Activated CD4-positive, alpha-beta T cell treated with anti-CD3 and anti-CD28 coated beads, Interleukin-2, amount 50 U/mL, for 4 hours (primary cell): ENCODE results near the gene DNMT3A.

ENCODE experiments used
- DNase-seq, 2 experiments: peaks; one replicate each; pipeline ENCODE4 v3.0.0-alpha.2; 2020

Gene DNMT3A

DNA sequence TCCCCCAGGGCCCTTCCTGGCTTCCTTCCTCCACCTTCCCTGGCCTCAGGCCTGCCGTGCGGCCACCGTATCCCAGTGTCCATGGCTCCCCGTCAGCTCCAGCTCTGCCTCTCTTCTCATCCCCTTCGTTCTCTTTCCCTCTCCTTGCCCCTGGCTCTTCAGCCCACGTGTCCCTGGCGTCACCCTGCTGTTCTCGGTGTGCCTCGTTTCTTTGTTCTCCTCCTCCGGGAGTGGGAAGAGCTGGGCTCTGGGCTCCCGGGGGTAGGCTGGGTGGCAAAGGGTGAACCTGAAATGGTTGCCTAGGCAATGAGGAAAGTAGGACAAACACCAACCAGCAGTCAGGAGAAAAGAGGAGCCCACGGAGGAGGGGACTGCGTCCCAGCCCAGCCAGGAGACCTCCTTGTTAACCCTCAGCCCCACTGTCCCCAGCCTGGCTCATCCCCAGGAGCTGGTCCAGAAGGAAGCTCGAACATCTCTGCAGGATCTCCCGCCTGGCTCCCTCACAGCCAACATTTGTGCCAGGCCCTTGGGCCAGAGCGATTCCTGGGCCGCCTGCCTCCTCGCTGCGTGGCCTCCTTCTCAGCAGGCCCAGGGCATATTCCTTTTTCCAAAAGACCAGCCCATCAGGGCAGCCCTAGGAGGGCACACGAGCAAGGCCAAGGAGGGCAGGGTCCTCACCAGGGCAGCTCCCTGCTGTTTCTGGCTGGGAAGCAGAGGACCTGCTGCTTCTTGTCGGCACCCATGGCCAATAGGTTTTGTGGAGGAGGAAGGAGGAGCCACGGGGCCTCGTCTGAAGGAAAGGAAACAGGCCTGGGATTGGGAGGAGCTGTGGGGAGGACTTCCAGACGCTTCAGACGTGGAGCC lies 30.9 kb upstream of the DNMT3A start:
- no peak for DNase-seq

DNA sequence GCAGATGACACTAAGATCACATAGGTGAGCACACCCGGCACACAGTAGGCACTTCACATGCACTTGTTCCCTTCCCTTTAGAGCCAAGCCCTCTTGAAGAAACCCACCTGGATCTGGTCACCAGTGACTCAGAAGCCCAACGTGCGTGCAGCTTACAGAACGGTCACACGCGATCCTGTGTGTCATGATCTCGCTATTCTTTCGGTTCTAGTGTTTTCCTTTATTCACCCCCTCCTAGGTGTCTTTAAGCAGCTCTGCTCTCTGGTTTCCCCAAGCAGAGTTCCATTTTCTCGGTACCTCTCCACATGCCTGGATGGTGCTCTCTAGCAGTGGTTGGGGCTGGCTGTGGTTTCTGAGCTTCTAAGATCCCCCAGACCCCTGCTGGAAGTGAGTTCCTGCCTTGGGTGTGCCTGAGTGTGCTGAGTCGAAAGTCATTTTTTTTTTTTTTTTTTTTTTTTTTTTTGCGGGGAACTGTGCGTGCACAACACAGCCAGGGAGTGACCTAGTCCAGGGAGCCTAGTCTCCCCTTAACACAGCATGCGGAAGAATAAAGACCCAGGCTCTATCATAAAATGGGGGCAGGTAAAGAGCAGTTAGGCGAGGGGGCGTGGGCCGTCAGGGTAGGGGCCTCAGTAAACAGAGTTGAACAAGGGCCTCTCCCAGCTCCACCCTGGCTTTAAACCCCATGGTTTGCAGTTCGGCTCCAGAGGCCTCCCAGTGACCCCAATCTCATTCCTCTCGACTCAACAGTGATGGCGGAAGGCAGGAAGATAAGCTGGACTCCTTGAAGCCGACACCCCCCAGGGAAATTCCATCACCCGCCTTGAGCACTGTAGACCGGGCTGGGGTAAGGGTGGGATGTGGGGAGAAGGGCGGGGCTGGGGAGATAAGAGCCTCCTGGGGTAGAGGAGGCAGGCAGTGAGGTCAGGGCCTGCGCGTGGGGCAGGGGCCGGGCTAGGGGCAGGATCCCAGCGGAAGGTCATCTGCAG lies 29.8 kb upstream of the DNMT3A start:
- DNase-seq, result no peak

DNA sequence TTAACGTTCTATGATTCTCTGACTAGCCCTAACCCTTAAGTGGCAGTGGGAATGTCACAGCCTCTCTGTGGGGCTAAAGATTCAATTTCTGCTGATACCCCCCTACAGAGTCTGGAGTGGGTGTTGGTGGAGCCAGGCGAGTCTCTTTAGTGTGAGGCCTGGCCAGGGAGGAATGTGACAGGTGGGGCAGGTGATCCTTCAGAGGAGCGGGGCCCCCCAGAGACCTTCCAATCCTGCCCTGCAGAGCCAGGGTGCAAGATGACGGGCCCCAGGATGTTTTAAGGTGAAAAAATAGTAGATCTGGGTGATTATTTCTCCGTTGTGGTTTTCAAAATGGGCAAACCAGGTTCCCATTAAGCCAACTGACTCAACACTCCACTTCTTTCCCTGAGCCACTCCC lies 28.2 kb upstream of the DNMT3A start:
- no peak for DNase-seq

DNA sequence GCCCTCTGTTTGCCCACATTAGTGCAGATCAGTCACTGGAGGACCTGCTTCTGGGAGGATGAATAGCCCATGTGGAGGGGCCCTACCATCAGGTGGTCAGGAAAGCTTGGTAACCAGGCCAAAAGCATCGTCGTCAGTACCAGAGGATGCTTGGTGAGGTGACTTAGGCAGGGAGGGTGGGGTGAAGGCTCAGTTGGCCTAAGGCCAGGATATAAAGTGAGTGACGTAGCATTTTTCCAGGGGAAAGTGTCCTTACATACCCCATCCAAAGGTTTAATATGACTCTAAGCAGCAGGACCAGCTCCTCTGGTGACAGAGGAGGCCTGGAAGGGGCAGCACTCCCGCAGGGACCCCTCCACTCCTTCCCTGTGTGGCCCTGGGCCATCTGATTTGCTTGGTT lies 27.7 kb upstream of the DNMT3A start:
- DNase-seq, result no peak

DNA sequence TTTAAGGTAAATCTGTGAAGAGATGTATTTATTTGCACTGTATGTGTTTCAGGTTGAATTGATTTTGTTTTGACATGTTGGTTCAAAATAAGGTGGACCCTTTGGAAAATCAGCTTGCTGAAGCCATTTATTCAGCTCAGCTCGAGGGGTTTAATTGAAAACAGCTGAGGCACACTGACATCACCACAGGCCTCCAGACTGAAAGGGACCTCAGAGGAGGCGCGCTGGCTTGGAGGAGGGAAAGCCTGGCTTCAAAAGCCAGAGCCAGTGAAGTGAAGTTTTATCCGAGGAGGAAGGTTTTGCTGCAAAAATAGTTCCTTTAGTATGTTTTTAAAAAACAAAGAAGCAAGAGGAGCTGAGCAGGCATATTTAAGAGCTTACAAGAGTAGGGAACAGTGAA lies 26.9 kb upstream of the DNMT3A start:
- no peak for DNase-seq

DNA sequence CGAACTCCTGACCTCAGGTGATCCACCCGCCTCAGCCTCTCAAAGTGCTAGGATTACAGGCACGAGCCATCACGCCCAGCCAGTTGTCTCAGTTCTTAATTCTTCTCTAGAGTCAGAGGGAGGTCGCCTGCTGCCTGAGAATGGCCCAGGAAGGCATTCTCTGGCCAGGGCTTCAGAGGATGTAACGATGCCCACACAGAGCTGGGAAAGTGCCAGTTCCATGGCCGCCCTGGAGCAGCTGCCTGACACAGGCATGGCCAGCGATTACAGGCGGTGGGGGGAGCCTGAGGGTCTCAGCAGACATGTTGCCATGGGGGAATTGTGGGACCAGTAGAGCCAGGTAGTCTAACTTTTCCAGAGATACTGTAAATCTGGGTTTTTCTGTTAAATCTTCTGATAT lies 25.6 kb upstream of the DNMT3A start:
- DNase-seq, result no peak

DNA sequence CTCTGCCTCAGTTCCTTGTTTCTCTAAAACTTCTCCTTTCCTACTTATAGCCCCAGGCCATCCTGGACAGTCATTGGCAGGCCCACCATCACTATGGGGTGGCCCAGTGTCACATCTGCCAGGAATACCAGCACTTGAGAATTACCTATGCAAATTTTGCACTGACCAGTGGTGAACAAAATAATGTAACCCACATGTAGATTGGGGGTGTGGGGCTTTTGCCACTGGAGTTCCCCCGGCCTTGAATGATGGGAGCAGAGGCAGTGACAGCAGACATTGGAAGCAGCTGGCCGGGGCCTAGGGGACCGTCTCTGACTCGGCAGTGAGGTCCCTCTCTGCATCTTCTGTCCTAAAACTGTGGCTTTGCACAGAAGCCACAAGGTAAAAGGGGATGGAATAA lies 24.9 kb upstream of the DNMT3A start:
- no peak for DNase-seq

DNA sequence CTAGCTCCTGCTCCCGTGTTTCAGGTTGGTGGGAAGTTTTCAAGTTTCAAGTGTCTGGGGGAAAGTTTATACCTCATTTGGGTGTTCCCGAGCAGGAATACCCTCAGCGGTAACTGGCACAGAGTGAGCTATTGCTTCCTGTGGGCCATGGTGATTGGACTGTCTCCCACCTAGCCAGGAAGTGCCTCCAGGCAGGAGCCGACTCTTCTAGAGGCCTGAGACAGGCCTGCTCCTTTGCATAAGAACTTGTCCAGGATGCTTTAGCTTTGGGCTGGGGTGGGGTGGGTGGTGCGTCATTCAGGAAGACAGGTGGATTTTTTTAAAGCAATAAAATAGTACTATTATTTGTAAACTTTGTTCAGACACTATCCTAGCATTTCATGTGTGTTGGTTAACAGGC lies 23.5 kb upstream of the DNMT3A start:
- no peak for DNase-seq

DNA sequence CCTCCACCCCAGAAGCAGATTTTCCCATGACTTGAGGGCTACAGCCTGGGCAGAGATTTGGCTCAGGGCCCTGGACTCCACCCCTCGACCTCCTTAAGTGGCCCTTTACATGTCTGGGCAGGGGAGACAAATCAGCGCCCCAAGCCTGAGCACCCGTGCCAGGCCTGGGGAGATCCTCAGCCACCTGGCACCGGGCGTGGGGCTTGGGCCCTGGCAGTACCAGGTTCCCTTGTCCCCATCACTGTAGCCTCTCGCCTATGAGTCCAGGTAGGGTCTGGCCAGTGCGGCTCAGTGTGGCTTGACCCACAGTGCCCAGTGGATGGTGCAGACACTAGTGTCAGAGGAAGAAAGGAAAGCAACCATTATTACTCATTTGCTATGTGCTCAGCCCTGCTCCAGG lies 22.0 kb upstream of the DNMT3A start:
- no peak for DNase-seq

DNA sequence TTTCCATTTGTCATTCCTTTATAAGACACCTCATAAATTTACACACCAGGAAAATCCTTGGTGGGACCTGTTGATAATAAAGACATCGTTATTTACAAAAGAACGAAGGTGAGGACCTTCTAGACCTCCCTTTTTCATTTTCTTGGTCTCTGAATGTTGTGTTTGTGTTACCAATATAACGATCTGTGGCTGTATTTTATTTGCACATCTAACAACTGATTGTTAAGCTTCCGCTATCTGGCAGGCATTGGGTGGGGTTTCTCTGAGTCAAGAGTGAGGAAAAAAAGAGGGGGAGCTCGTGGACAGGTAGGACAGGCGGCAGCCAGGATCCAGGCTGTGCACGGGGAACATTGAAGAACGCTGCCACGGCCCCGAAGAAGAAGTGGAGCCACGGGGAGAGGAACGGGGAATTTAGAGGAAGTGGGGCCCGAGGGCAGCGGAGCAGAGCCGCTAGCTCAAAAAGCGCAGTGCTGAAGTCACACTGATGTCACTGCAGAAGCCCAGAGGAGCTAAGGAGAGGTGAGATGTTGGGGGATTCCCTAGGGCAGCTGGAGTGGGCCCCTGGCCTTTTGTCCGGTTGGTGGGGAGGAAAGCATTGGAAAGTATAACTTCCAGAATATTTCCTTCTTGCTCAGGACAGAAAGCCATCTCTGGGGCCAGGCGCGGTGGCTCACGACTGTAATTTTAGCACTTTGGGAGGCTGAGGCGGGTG lies 20.9 kb upstream of the DNMT3A start:
- peak in 1 of 2 experiments; percentile 32 for DNase-seq

DNA sequence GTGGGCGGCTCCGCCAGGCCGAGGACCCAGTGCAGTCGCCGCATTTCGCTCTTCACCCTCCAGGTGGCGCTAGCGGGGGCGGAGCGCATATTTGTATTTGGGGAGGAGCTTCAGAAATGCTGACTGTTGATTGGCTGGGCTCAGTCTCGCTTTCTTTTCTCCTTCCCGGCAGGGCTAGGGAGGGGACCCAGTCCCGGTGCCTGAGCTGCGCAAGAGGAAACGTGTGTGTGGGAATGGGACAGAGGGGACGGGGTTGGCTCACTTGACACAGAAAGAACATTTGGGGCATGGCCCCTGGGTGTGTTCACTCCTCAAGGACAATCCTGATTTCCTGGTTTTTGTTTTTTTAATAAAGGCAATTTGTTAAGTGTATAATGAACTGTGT lies 20.3 kb upstream of the DNMT3A start:
- peak; percentile 90 to 94 for DNase-seq

DNA sequence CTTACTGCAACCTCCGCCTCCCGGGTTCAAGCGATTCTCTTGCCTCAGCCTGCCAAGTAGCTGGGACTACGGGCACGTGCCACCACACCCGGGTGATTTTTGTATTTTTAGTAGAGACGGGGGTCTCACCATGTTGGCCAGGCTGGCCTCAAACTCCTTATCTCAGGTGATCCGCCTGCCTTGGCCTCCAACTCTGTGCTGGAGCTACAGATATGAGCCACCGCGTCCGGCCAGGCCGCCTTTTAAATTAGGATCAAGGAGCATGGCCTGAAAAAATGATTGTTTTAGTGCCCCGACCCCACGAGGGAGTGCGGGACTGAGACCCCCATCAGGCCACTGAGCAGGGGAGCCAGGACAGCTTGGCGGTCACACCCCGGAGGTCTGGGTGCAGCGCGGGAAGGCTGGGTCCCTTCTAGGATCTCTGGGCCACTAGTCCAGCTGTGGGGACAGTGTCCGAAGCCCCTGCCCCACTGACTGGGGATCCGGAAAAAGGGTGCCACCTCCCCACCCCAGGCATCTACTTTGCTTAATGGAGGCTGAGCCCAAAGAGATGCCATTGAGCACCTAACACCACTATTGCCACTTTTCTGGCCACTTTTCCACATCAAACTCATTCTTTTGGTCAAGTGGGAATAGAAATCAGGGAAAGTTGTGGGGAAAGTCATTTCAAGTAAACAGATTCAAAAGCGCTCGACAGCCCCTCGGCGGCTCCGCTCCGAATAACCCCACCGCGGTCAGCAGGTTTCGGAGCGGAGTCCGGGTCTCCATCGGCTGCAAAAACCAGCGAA lies 19.7 kb upstream of the DNMT3A start:
- no peak for DNase-seq

DNA sequence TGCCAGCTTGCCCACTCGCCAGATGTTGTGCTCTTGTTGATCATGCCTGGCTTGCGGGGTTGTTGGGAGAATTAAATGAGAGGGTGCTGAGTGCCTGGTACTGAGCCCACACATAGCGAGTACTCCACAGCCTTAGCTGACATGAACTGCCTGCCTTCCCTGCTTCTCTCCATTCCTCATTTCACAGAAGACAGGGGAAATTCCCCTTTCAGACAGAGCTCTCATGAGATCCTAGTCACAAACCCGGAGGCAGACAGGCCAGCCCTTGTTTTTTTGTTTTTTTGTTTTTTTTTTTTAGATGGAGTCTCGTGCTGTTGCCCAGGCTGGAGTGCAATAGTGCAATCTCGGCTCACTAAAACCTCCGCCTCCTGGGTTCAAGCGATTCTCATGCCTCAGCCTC lies 17.1 kb upstream of the DNMT3A start:
- no peak for DNase-seq

DNA sequence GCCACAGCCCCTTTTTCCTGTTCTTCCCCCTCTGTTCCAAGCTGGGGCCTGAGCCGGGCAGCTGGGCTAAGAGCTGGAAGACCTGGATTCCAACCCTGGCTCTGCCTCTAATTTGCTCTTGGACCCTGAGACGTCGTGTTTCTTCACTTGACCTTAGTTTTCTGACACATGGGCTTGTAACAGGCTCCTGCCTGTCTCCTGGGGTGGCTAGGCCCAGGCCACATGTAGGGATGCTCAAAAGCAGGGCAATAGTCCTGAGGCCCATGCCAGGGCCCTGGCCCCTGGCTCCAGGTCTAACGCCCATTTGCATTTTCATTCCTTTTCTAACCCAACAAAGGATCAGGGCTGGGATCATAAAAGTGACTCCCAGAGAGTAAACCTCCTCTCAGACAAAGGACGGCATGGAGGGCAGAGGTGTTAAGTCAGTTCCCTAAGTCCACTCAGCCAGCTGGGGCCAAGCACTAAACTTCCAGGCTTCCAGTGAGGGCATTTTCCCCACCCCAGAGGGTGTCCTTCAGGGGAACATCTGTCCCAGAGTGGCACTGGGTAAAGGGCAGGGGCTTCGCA lies 16.6 kb upstream of the DNMT3A start:
- no peak for DNase-seq

DNA sequence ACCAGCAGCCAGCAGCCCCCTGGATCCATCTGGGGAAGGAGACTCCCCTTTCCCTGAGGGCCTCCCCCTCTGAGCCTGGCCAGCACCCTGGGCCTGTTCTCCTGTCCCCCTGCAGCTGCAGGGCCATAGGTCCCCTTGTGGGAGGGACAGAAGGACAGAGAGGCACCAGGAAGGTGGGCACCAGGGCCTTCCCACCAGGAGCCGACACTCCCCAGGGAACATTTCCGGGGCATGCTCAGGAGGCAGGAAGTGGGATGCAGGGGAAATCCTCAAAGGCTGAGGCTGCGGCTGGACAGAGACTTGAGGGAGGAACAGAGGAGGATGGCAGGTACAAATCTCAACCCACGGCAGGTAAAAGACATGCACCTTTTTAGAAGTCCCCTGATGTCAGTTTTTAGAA lies 14.4 kb upstream of the DNMT3A start:
- no peak for DNase-seq

DNA sequence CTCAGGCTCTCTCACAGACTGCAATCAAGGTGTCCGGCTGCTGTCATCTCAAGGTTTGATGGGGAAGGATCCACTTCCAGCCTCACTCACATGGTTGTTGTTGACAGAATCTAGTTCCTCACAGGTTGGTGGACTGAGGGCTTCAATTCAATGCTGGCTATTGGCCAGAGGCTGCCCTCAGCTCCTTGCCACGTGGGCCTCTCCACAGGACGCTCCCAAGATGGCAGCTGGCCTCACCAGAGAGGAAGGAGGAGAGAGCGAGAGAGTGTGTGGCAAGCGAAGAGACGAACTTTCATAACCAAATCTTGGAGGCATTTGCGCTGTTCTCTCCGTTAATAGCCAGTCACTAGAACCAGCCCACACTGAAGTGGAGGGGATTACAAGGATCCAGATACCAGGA lies 13.5 kb upstream of the DNMT3A start:
- DNase-seq, result no peak

DNA sequence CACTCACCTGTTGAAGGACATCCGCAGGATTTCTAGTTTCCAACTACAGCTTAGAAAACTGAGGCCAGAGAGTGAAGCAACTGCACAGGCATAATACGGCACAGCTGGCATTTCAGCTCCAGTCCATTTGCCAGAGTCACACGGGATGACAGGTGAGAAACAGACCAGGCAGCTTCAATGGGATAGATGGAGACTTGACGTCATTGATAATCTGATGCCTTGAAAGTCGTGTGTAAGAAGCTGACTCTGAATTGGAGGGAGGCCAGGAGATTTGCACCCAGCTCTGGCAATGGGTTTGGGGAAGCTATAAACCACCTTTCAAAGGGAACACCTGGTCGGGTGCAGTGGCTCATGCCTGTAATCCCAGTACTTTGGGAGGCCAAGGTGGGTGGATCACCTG lies 12.4 kb upstream of the DNMT3A start:
- DNase-seq, result no peak

DNA sequence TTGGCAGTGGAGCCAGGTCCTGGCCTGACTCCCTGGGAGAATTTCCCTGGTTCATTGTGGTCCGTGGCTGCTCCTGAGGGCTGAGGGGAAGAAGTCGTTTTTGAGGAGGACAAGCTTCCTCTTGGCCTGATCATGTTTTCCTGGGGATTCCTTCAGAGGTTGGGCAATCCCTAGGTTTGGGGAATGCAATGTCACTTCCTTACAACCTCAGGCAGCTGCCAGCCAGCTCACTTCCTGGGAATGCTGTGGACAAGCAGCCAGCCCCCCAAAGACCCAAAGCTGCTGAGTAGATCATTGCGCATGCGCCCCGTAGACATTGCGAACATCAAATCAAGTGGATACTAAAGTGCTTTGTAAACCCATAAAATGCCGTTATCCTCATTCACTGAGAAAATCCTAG lies 7.7 kb upstream of the DNMT3A start:
- DNase-seq, result no peak

DNA sequence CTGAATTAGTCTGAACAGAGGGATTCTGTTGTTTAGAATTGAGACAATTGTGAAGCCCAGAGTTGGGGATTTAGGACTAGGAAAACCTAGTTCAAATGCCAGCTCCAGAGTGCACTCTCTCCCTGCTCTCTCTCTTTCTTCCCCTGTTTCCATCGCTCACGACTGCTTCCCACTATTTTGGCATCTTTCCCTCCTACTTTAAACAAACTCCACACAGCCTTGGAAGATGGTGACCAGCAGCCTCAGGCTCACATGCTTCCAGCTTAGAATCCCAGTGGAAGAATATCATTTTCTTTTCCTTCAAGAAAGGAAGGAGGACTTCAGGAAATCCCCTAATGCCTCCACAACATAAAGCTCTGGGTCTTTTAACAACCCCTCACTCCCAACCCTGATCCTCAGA lies 6.1 kb upstream of the DNMT3A start:
- DNase-seq, result no peak

DNA sequence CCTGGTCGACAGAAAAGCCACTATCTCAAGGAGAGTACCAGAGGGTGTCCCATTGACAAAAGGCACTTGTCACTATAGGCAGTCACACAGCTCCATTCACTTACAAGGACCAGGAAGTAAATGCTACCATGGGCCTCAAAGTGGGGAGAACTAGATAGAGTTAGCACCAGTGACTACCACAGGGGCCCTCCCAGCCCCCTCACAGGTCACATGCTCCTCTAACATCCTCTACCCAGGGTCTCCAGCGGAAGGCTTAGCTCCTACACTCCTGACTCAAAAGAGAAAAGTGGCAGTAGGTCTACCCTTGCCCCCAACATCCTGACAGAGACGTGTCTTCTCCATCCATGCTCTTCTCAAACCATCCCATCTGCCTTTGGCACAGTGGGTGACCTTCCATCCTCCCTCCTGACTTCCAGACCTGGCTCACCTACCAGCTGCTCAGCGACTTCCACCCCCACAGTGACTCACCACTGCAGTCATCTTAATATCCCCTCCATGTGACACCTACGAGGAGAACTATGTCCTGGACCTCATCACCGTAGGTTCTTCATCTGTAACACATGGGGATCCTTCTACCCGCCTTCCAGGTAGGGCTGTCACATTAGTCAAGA lies 5.6 kb upstream of the DNMT3A start:
- DNase-seq, result peak in 1 of 2 experiments; percentile 35

DNA sequence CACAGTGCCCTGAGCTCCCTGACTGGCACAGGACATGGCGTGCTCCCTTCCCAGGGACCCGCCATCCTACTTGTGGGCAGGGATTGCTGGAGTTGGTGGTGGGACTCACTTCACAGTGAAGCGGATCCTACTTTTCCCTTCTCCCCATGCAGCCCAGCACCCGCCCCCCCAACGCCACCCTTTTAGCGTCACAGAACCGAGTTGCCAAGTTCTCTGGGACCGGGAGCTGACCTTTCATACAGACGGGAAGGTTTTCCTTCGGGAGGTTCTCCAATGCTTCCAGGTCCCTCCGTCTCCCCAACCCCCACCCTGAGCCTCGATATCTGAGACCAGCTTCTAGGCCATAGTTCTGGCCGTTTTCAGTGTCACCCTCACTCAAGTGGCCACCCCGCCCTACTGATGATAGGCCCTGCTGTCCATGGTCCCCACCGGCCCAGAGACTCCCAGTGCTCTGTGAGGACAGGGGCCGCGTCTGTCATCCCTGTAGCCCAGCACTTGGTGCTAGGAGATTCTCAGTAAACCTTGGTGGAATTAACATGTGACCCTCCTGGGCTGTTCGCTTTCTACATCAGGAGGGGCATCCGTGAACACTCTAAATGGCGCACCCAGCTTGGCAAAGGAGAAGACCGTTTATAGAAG lies 1.6 kb upstream of the DNMT3A start:
- DNase-seq, result no peak
